NCI-H2227 (cell line): Measurements from ENCODE around the gene LYPD6.

ENCODE experiments used
- DNase-seq: peaks from one replicate; lab custom pipeline; 2025; ENCODE audit not compliant: unreplicated experiment; lab: John Stamatoyannopoulos, UW

Gene LYPD6

DNA sequence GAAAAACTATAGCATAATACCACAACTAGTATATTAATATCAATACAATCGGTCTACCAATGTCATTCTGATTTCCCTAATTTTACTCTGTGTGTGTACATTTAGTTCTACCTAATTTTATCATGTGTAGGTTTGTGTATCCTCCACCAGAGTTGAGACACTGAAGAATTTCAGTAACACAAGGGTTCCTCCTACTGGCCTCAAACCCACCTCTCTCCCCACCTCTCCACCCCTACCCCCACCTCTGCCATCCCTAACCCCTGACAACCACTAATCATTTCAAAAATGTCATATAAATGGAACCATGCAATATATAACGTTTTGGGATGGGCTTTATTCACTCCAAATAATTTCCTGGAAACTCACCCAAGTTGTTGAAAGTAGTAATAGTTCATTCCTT is 117.9 kb downstream of the LYPD6 start:
- DNase-seq: no peak

GRCh38 chr2:149449017-149449416 is 118.6 kb downstream of the LYPD6 start:
- no peak for DNase-seq

DNA sequence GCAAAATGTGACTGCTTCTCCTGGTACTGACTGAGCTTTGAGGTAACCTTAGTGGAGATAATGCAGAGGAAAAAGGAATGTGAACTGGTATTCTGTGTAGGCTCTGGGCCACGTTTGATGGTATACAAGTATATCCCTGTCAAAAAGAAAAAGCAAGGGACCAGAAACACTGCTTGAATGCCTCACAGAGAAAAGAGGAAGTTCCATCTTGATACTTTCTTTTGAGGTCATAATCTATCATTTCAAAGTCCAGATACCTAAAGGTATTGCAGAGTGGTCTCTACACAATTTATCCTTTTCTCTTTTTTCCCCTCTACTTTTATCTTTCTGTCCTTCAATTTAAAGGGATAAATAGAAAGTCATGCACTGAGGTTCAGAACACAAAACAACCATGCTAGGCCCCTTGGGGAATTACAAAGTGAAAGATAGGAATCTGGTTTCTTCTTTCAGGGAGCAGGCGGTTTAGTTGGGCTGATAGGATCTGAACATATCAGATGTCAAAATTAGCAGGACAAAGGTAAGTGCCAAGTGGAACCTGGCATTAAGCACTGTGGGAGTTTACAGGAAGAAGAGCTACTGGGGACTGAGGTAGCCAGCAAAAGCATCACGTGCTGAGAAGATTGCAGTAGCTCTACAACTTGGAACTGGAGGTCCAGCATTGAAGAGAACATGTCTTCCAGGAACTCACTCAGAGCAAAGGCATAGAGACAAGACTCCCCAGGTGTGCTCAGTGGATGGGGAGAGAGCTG is 121.2 kb downstream of the LYPD6 start:
- no peak for DNase-seq

DNA sequence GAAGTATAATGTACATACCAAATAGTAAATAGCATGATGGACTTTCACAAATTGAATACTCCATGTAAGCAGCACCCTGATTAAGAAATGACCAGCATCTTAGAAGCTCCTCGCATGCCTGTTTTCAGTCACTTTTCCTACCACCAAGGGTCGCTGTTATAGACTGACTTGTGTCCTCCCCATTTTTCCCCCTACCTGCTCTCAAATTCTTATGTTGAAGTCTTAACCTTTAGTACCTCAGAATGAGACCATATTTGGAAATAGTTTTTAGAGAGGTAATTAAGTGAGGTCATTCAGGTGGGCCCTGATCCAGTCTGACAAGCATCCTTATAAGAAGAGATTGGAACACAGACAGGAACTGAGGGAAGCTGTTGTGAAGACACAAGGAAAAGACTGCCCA is 125.9 kb downstream of the LYPD6 start:
- DNase-seq: no peak

GRCh38 chr2:149458502-149458901 is 128.1 kb downstream of the LYPD6 start:
- no peak for DNase-seq

DNA sequence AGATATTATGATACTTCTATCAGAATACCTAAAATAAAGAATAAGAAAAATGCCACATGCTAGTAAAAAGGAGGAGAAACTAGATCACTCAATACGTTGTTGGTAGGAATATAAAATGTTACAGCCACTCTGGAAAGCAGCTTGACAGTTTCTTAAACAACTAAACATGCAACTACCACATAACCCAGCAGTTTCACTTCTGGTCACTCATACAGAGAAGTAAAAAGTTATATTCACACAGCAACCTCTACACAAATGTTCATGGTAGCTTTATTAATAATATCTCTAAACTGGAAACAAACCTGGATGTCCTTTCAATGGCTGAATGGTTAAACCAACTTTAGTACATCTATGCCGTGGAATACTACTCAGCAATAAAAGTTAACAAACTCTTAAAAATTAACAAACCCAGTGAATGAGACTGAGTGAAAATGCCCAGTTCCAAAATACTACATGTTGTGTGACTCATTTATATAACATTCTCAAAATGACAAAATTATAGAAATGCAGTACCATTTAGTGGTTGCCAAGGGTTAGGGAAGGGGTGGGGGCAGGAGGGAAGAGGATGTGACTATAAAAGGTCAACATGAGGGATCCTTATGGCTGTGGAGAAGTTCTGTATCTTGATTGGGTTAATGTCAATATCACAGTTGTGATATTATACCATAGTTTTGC is 133.1 kb downstream of the LYPD6 start:
- DNase-seq: no peak

- no peak for DNase-seq
Observed at GRCh38 chr2:149464396-149464795, 134.0 kb downstream of the LYPD6 start.

DNA sequence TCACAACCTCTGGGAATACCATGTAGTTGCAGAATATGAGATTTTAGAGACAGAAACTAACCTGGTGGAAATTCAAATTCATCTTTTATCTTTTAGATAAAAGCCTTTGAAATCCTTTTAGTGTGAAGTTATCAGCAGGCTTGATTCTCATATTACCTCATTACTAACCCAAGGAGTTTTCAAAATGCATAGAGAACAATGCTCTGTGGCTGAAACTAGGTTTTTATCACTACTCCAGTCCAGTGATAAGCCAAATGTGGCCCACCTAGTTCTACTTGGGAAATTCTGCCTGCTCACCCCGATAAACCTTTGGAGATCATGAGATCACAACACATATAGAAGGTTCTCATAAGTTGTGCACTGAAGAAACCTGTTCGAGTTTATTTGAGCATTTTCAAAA is 135.5 kb downstream of the LYPD6 start:
- DNase-seq: no peak

GRCh38 chr2:149466635-149467034 is 136.2 kb downstream of the LYPD6 start:
- no peak for DNase-seq

- DNase-seq: no peak
Observed at GRCh38 chr2:149467436-149467835, 137.0 kb downstream of the LYPD6 start.

DNA sequence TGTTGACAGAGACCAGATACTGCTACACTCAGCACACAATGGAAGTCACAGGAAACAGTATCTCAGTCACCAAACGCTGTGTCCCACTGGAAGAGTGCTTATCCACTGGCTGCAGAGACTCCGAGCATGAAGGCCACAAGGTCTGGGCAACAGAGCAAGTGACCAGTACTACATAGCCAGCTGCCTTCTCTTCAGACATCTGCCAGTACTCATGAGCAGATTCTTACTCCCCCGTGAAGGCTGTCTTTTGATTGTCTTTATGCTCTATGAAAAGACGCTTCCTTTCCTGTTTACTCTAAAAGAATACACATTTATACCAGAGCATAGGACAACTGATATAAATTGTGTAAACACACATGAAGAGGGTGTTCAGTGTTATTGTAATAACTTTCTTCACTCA is 138.2 kb downstream of the LYPD6 start:
- no peak for DNase-seq

- no peak for DNase-seq
Observed at GRCh38 chr2:149470046-149470445, 139.7 kb downstream of the LYPD6 start.

DNA sequence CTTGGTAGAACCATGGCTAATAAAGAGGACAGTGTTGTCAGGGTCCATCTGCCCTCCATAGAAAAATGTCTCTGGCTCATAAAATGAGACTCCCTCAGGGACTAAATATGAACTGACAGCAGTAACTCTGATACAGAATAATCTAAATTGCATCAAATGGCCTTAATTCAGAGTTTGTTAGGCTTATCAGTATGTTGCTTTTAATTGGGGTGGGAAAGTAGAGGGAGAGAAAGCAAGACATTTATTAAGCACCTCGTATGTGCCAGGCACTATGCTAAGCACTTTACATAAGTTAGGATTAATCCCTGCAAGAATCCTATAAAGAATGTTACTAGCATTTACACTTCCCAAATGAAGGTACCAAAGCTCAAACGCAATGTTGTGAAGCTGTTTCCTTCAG is 142.0 kb downstream of the LYPD6 start:
- no peak for DNase-seq

DNA sequence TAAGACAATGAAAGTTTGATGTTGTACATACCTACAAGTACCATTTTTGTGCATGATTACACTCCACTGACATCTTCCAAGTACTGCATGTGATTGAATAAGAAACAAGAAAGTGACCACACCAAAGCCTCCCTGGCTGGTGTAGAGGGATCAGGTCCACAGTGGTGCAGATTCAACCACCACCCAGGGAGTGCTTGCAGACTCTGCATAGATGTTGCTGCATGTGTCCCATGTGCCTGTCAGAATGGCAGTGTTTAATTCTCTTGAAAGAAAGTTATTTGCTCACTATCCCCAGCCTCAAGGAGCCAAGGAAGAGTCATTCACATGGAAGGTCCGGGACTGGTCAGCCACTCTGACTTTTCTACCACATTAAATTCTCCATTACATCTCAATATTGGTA is 142.7 kb downstream of the LYPD6 start:
- DNase-seq: no peak

- no peak for DNase-seq
Observed at GRCh38 chr2:149473521-149473920, 143.1 kb downstream of the LYPD6 start.

DNA sequence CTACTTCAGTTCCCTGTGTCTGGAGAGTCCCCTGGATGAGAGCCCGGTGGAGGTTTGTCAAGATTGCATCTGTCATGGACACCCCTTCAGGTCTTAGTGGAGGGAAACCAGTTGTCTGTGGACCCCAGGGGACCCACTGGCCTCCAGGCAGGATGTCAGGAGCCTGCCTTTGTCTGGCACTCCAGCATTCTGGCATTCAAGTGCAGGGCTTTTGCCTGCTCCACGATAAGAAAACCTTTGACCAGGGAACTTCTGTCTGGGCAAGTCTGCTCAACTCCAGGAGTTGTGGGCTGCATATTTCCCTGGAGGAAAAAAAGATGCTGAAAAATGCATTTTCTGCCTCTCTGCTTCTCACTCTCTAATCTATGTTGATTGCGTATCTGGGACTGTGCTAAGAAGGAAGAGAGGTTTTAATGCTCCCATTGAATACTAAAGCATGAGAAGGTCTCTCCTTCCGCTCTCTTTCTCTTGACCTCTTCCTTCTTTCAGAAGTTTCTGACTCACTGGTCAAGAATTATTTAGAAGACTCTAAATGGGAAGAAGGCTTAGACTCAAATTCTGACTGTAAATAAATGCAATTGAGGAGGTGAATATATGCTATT is 152.7 kb downstream of the LYPD6 start:
- no peak for DNase-seq

GRCh38 chr2:149486664-149487063 is 156.3 kb downstream of the LYPD6 start:
- DNase-seq: no peak

DNA sequence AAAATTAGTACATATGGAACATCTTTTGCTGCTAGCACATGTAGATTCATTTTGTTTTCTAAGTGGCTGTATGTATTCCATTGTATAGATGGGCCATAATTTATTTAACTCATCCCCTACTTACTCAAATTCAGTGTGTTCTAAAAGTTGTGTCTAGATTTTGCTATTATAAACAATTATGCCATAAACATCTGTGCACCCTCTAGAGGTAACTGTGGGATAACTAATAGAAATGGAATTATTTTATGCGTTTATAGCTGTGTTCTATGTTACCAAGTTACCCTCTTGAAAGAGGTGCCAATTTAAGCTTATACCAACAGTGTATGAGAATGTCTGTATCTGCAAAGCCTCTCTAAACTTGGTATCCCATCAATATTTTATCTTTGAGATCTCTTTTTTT is 156.8 kb downstream of the LYPD6 start:
- no peak for DNase-seq

- DNase-seq: no peak
Observed at GRCh38 chr2:149488706-149489440, 158.5 kb downstream of the LYPD6 start.

DNA sequence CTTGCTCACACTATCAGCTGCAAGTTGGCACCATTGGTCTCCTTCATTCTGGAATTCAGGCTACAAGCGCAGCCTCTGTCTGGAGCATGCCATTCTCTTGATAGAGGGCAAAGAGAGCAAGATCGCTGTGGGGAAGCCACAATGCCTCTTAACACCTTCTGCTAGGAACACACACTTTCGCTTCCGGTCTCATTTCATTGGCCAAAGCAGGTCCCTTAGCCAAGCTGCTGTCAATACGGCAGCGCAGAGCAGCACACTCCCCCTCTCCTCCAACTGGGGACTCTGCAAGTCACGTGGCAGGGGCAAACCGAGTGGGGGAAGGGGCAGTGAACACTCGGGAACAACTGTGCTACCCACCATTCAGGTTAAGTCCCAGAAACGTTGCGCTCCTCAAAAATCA is 159.1 kb downstream of the LYPD6 start:
- peak; percentile 76 for DNase-seq

- DNase-seq: no peak
Observed at GRCh38 chr2:149490296-149490695, 159.9 kb downstream of the LYPD6 start.

GRCh38 chr2:149492923-149493322 is 162.5 kb downstream of the LYPD6 start:
- no peak for DNase-seq
